OCI-LY3 (cell line): ENCODE data around the gene TEX101.

Experiments used
- H2AFZ ChIP-seq: fragments of 200-600, 300-600 bp; shearing (Covaris generic); 2 replicates; pipeline ENCODE4 v1.6.0; 2014; ENCODE audit warnings: antibody characterized with exemption, low read depth, low read length
- H3K27ac ChIP-seq: fragments of 200-600, 300-600 bp; sonication (generic); 2 replicates; pipeline ENCODE4 v1.5.1; 2014; ENCODE audit warnings: mild to moderate bottlenecking, low read length, moderate library complexity, mixed read lengths
- H3K27me3 ChIP-seq: fragments of 200-600, 300-600 bp; sonication (generic); 2 replicates; pipeline ENCODE4 v1.6.1; 2014; ENCODE audit warnings: low read depth, low read length, mixed read lengths
- H3K36me3 ChIP-seq: fragments of 200-600, 300-600 bp; sonication (generic); replicated peaks from 2 replicates; pipeline ENCODE3; 2014; ENCODE audit warnings: low read depth, low read length, mixed read lengths
- H3K4me1 ChIP-seq: fragments of 300-600, 200-600 bp; sonication (generic); 2 replicates; pipeline ENCODE4 v1.6.1; 2014; ENCODE audit warnings: low read length, mixed read lengths
- H3K4me2 ChIP-seq: fragments of 200-600, 300-600 bp; sonication (generic); 2 replicates; pipeline ENCODE4 v1.6.1; 2014; ENCODE audit warnings: low read length, mixed read lengths
- H3K4me3 ChIP-seq: fragments of 300-600, 200-600 bp; sonication (generic); 2 replicates; pipeline ENCODE4 v1.5.1; 2014; ENCODE audit warnings: antibody characterized with exemption, mild to moderate bottlenecking, low read length, moderate library complexity
- H3K79me2 ChIP-seq: fragments of 300-600, 200-600 bp; shearing (Covaris generic); 2 replicates; pipeline ENCODE4 v1.6.1; 2014; ENCODE audit warnings: mild to moderate bottlenecking, low read length, mixed read lengths
- H3K9ac ChIP-seq: fragments of 300-600, 200-600 bp; shearing (Covaris generic); 2 replicates; pipeline ENCODE4 v1.6.0; 2014; ENCODE audit warnings: mild to moderate bottlenecking, low read length, moderate library complexity
- H3K9me3 ChIP-seq: fragments of 200-600, 300-600 bp; shearing (Covaris generic); 2 replicates; pipeline ENCODE4 v1.6.1; 2014; ENCODE audit warnings: low read length, mixed read lengths; ENCODE audit not compliant: insufficient read depth
- H4K20me1 ChIP-seq: fragments of 200-600, 300-600 bp; sonication (generic); 2 replicates; pipeline ENCODE4 v1.6.1; 2016; ENCODE audit warnings: low read length, mixed read lengths; ENCODE audit not compliant: insufficient read depth
- EZH2phosphoT487 ChIP-seq: fragments of 200-600 bp; shearing (Covaris generic); IDR thresholded peaks from 2 replicates; pipeline ENCODE4 v1.6.1; 2018; ENCODE audit warnings: antibody characterized with exemption, mixed run types, low read depth
- TF ChIP-seq, protein P1 (sequence below): fragments of 200-600, 300-600 bp; sonication (generic); IDR thresholded peaks from 2 replicates; pipeline ENCODE4 v1.5.1; 2014; ENCODE audit warnings: antibody characterized with exemption, low read length, low read depth

Gene TEX101

DNA sequence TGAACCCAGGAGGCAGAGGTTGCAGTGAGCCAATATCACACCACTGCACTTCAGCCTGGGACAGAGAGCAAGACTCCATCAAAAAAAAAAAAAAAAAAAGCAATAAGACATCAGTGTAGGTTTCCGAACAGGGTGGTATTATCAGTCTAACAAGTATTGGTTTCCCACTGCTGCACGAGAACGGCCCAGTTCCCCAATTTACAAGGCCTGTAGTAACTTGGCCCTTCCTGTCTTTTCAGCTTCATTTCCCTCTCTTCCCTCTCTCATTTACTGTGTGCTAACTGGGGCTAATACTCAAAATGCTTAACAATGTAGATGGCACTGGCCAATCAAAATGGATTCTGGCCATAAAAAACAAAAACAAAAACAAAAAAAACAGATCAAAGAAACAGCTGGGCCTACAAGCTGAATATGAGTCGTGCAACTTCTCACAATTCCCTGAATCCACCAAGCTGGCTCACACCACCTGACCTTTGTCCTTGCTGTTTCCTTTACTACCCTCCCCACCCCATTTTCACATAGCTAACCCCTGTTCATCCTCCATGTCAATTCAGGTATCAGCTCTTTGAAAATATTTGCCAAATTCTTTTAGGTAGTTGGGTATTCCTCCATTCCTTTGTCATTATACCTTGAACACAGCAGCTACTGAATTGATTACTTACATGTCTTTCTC is 2.4 kb downstream of the TEX101 start:
- Histone ChIP-seq H3K4me1 (no peaks in the 10 kb centered on the region), H2AFZ (no peak overlapping the region), H3K4me2 (no peak overlapping the region), H3K79me2 (no peaks in the 10 kb centered on the region), H4K20me1 (no peaks in the 10 kb centered on the region), H3K4me3 (no peak overlapping the region), H3K27me3 (no peaks in the 10 kb centered on the region), H3K9ac (no peak overlapping the region), H3K36me3 (no peaks in the 10 kb centered on the region), H3K27ac (no peak overlapping the region), H3K9me3 (no peaks in the 10 kb centered on the region)
- no peak for TF ChIP-seq EZH2phosphoT487
- TF ChIP-seq, protein P1, sequence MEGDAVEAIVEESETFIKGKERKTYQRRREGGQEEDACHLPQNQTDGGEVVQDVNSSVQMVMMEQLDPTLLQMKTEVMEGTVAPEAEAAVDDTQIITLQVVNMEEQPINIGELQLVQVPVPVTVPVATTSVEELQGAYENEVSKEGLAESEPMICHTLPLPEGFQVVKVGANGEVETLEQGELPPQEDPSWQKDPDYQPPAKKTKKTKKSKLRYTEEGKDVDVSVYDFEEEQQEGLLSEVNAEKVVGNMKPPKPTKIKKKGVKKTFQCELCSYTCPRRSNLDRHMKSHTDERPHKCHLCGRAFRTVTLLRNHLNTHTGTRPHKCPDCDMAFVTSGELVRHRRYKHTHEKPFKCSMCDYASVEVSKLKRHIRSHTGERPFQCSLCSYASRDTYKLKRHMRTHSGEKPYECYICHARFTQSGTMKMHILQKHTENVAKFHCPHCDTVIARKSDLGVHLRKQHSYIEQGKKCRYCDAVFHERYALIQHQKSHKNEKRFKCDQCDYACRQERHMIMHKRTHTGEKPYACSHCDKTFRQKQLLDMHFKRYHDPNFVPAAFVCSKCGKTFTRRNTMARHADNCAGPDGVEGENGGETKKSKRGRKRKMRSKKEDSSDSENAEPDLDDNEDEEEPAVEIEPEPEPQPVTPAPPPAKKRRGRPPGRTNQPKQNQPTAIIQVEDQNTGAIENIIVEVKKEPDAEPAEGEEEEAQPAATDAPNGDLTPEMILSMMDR = no peak

DNA sequence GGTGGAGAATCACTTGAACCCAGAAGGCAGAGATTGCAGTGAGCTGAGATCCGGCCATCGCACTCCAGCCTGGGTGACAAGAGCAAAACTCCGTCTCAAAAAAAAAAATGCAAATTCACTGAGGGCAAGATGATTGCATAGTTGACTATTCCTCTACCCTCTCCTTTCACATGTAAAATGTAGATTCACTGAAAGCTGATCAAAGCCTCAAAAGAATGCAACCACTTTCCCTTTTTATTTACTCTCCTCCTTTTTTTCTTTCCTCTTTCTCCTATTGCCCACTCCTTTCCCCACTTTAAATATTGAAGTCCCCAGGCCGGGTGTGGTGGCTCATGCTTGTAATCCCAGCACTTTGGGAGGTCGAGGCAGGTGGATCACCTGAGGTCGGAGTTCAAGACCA is 6.3 kb downstream of the TEX101 start:
- TF ChIP-seq, protein P1 = no peak
- TF ChIP-seq EZH2phosphoT487 = no peak
- Histone ChIP-seq H3K36me3 (no peaks in the 10 kb centered on the region), H3K4me3 (no peak overlapping the region), H3K4me2 (no peak overlapping the region), H3K27ac (no peak overlapping the region), H3K79me2 (no peaks in the 10 kb centered on the region), H3K27me3 (peaks cover 4% of the 10 kb centered on the region; the same call in 1 of the 2 replicates), H4K20me1 (no peaks in the 10 kb centered on the region), H3K9ac (no peak overlapping the region), H3K4me1 (no peaks in the 10 kb centered on the region), H3K9me3 (no peaks in the 10 kb centered on the region), H2AFZ (no peak overlapping the region)

DNA sequence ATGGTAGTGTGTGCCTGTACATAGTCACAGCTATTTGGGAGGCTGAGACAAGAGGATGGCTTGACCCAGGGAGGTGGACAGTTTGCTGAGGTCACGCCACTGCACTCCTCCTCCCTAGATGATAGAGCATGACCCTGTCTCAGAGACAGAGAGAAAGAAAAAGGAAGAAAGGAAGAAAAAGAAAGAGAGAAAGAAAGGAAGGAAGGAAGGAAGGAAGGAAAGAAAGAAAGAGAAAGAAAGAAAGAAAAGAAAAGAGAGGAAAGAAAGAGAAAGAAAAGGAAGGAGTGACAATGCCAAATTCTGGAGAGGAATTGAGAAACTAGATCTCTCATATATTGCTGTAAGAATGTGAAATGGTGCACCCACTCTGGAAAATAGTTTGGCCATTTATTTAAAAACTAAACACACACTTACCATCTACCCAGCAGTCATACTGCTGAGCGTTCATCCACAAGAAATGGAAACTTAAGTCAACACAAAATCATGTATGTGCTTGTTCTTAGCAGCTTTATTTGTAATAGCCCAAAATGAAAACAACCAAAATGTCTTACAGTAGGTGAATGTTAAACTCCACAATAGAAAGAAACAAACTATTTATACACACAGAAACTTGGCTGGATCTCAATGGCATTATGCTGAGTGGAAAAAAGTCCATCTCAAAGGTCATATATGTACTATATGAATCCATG is 7.5 kb downstream of the TEX101 start:
- H3K4me2 ChIP-seq = no peak overlapping the region
- H3K36me3 ChIP-seq = no peaks in the 10 kb centered on the region
- H4K20me1 ChIP-seq = no peaks in the 10 kb centered on the region
- H3K9ac ChIP-seq = no peak overlapping the region
- H3K27me3 ChIP-seq = peaks cover 4% of the 10 kb centered on the region; the same call in 1 of the 2 replicates
- no peaks in the 10 kb centered on the region for H3K4me1 ChIP-seq
- no peaks in the 10 kb centered on the region for H3K79me2 ChIP-seq
- H3K9me3 ChIP-seq = no peaks in the 10 kb centered on the region
- H3K4me3 ChIP-seq = no peak overlapping the region
- TF ChIP-seq, protein P1 = no peak
- TF ChIP-seq EZH2phosphoT487 = no peak
- H2AFZ ChIP-seq = no peak overlapping the region
- H3K27ac ChIP-seq = no peak overlapping the region

DNA sequence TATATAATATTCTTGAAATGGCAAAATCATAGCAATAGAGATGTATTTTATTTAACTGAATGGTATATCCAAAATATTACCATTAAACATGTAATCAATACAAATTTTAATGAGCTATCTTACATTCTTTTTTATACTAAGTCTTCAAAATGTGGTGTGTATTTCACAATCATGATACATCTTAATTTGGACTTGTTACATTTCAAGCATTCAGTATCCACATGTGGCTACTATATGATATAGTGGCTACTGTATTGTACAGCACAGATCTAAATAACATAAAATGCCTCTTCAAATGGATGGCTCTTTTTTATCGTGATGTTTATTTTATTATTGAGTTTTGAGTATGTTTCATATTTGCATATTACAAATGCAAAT is 8.0 kb downstream of the TEX101 start:
- H2AFZ ChIP-seq = no peak overlapping the region
- H3K27ac ChIP-seq = no peak overlapping the region
- H3K36me3 ChIP-seq = no peaks in the 10 kb centered on the region

More for the DNA sequence above, 8.0 kb downstream of the TEX101 start:
- Histone ChIP-seq H3K4me1 (no peaks in the 10 kb centered on the region), H3K9me3 (no peaks in the 10 kb centered on the region), H3K4me2 (no peak overlapping the region), H4K20me1 (no peaks in the 10 kb centered on the region), H3K9ac (no peak overlapping the region), H3K27me3 (peaks cover 4% of the 10 kb centered on the region; the same call in 1 of the 2 replicates), H3K4me3 (no peak overlapping the region), H3K79me2 (no peaks in the 10 kb centered on the region)
- TF ChIP-seq, protein P1 = no peak
- TF ChIP-seq EZH2phosphoT487 = no peak
